Midbrain (tissue), 1 donor: ENCODE measurements around the gene CADPS2.

ENCODE experiments used
- DNase-seq: peaks from one replicate; lab custom pipeline; 2025; lab: John Stamatoyannopoulos, UW

The CADPS2 gene

DNA sequence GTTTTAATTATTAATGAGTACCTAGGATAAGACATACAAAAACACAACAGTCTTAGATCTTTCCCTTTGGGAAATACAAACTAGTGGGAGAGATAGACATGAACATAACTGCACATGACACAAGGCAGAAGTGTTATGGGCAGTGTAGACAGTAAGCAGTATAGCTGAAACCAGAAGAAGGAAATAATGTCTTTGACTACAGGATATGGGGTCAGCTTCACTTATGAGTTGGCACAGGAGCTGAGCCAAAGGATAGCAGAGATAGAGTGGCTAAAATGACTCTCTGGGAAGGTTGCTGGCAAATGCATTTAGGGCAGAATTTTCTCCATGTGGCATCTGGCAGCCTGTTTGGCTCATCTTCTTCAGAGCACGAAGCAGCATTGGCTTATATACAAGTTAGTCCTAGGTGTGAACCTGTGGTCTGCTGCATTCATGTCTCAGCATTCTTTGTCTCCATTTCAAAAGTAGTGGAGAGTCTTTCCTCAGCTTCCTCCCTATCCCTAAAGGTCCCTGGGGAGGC, 521.4 kb downstream of the CADPS2 start:
- no peak for DNase-seq

DNA sequence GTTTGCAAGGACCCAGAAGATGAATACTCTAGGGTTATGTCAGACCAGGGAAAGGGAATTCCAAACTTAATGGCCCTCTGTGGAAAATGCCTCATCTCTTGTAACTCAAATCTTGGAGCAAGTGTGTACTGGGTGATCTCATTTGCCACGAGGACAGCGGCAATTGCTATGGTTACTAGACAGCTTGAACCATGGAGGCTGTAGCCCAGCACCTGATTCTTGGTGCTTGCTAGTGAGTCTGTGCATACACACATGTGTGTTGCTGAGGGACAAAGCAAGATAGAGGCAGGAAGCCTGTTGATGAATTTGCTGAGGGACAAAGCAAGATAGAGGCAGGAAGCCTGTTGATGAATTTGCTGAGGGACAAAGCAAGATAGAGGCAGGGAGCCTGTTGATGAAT, 523.1 kb downstream of the CADPS2 start:
- DNase-seq: no peak

DNA sequence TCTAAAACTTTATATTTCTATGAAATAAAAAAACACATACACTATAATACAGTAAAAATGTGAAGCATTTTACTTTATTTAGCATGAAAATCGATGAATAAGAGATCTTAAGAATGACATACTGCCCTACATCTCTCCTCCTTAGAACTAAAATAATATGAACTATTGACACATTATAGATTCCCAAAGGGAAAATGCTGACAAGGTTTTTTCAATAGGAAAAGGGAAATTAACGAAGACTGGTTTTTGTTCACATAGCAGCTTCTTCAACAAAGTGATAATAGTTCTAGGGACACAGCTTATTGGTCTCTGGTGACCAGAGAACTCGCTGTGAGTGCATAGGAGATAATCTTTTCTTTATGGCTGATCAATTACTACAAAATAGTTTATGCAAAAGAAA, 523.8 kb downstream of the CADPS2 start:
- no peak for DNase-seq

DNA sequence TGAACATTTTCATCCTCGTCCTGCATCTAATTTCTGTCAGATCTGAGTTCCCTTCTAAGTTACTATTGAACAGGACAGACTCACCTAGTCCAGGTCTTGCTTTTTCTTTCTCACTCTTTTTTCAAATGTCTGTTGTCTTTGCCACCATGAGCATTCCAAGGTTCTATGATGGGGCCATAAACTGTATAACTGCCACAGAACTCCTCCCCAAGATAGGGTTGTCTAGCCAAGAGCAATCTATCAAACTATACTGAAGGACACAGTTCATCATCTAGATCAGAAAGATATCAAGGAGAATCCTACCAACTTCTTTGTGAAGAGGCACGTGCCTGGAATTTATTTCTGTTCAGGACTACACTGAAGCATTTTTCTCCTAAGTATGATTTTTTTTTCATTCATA, 531.6 kb downstream of the CADPS2 start:
- no peak for DNase-seq

DNA sequence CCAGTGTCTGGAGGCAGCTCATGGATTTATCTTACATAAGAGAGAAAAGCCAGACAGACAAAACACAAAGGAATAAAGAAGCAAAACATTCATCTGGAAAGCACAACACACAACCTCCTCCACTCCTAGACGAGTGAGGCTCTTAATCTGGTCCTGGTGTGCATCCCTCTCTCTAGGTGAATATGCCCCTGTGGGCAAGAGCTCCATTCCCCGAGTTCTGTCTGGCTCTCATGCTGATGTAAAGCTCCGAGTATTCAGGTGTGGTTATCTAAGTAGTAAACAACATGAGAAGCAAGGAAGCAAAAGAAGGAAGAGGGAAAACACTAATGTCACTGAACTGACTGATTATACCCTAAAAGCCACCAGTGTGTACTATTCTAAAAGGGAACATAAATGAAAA, 533.8 kb downstream of the CADPS2 start:
- no peak for DNase-seq

DNA sequence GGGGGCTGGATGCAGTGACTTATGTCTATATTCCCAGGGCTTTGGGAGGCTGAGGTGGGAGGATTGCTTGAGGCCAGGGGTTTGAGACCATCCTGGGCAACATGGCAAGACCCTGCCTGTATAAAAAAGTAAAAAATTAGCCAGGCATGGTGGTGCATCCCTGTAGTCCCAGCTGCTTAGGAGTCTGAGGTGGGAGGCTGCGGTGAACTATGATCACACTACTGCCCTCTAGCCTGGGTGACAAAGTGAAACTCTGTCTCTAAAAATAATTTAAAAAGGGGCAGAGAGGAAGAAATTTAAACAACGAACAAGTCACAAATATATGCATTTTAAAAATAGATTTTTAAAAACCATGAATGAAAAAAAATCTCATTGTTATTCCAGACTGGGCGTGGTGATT, 535.6 kb downstream of the CADPS2 start:
- no peak for DNase-seq

DNA sequence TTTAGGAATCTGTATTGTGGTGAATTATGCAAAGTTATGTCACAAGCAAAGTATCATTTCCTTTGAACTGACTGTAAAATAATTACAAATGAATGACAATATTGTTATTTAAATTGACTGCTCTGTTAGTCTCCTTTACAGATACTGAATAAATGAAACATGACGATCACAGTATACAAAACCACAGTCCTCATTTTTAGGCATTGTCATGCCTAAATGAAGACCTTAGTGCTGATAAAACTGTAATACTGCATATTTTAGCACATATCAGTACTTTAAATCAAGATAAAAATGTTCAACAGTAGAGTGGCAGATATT, 542.0 kb downstream of the CADPS2 start:
- no peak for DNase-seq

DNA sequence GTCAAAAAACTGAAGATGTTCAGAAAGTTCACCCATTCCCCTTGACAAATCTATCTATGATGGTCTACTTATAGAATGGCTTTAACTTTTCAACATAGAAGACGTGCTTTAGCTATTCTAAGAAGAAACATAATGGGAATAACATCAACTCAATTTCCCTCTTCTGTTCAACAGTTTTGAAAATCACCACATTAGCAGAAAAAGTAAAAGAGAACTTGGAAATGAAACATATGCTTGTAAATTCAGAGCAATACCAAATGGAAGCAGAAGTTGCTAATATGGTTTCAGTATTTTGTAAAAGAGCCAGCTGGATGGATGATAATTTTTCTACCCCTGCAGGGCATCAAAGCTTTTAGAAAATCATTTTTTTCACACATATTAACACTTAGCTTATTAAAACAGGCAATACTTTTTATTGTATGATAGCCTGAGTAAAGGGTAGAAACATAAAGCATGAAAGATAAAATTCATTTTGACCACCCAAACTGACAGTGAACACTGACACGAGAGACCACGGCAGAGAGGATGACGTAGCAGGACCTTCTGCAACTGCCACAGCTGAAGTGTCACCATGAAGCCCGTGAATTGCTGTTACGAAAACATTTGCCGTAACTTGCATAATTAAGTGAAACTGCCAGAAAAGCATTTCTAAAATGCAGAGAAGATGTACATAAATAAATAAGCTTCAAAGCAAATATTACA, 542.5 kb downstream of the CADPS2 start:
- DNase-seq: no peak

DNA sequence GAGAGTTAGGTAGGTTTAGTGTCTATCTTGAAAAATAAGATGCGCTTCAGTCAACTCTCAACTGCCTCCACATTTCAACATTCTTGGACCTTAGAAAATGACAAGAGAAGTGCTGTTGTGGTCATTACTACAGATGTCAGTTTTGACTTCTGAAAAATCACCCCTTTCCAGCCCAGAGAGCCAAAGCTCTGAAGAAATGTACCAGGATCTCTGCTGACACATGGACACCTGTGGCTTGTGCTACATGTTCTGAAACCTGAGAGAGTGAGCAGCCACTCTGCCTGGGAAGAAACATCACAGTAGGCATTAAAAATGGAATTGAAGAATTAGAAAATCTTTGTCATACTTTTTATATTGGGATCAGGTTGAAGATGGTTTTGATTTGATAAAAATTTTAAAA, 545.8 kb downstream of the CADPS2 start:
- no peak for DNase-seq

DNA sequence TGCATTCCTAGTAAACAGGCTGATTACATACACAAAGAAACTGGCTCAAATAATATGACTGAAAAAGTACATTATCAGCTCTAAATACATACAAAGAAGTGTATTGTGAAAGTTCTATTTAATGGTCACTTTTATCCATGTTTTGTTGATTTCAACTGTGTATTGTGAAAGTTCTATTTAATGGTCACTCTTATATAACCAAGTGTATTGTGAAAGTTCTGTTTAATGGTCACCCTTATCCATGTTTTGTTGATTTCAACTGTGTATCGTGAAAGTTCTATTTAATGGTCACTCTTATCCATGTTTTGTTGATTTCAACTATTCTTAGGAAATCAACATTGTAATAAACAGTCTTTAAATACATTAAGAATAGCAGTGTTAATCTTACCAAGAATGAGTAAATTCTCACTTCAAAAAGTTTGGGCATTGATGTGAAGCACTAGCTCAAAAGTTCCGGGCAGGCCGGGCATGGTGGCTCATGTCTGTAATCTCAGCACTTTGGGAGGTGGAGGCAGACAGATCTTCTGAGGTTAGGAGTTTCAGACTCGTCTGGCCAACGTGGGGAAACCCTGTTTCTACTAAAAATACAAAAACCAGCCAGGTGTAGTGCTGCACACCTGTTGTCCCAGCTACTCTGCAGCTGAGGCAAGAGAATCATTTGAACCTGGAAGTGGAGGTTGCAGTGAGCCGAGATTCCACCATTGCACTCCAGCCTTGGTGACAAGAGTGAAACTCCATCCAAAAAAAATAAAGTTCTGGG, 546.9 kb downstream of the CADPS2 start:
- DNase-seq: no peak

DNA sequence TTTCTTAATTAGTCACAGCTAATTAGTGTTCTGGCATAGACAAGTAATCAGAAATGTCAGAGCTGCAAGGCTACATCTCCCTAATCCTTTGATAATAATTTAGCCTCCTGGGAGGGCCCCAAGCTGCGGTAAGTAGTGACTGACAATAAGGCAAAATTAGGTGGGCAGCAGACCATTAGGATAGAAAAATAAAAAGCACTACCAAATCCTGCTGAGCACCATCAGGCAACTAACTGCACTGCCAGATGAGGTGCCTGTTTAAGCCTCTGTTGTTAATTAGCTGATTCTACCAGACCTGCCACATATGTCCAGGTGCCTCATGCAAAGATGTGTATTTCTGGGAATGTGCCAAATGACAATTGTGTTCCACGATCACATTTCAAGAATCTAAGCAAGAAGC, 549.2 kb downstream of the CADPS2 start:
- no peak for DNase-seq

DNA sequence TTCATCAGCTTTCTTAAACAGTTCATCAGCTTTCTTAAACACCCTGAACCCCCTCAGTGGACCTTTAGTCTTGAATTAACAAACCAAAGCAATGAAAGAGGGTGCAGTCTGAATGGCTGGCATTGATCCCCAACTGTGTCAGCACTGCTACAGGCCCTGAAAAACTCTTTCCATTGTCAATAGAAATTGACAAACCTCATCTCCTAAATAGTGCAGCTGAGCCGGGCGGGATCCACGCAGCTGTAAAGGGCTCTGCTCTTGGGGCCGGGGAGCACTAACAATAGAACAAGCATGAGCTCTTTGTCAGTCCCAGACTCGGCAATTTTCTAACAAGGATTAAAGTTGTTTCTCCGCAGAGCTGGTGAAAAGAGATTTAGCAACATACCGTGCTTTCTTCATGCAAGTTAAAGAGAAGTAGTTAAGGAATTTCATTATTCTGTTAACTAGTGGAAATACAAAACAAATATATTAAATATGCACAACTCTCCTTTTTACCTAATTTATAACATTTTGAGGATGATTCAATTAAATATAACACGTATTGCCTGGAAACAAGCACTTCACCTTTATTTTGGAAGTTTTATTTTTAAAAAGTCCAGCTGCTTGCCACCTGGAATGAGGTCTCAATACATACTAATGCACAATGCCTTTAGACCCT, 557.0 kb downstream of the CADPS2 start:
- DNase-seq: no peak

DNA sequence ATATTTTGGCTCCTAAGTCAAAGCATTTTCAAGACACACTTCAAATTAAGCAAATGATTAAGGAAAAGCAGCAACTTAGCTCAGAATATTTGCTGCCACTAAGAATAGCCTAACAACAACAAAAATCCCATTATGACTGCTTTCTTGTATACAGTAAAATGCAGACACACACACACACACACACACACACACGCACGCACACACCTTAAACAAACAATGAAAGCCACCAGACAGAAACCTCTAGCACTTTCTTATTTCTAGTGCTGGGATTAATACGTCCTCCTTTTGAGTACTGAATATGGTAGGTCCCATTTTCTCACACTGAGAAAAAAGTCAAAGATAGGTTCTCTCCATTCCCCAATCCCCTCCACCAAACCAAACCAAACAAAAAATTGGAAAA, 558.3 kb downstream of the CADPS2 start:
- no peak for DNase-seq

DNA sequence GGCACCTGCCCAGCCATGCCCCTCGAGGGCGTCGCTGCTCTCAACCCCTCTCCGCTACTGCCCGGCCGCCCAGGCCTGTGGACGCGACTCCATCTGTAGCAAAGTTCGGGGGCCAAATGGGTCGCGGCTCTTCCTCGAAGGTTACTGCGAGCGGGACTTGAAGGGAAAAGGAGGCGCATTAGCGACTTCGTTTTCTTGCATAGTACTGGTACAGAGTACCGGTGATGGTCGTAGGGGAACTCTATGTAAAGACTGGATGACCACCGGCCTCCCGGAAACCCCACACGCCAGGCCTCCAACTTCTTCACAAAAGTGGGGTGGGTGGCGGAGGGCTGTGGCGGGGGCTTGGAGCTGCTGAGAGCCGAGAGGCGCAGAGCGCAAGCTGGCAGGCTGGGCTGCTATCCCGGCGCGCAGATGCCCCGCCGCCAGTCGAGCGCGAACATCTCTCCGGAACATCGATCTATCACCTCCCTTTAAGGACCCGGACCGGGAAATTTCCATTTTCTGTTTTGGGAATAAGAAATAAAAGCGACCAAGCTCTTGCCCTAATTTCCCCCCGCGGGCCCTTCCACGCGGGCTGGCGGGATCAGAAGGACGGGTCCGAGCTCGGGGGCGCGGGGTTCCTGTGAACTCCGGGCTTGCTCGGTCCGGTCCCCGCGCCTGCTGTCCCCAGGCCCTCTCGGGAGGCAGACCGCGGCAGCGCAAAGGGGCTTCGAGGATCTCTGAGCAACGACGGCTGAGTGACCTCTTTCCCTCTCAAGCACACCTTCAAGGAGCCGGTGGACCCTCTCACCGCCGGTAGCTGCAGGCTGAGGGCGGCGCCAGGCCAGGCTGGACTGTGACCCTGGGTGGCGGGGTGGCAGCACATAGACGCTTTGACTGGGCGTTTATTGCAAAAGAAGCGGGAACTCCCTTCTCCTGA, 569.5 kb downstream of the CADPS2 start:
- no peak for DNase-seq

DNA sequence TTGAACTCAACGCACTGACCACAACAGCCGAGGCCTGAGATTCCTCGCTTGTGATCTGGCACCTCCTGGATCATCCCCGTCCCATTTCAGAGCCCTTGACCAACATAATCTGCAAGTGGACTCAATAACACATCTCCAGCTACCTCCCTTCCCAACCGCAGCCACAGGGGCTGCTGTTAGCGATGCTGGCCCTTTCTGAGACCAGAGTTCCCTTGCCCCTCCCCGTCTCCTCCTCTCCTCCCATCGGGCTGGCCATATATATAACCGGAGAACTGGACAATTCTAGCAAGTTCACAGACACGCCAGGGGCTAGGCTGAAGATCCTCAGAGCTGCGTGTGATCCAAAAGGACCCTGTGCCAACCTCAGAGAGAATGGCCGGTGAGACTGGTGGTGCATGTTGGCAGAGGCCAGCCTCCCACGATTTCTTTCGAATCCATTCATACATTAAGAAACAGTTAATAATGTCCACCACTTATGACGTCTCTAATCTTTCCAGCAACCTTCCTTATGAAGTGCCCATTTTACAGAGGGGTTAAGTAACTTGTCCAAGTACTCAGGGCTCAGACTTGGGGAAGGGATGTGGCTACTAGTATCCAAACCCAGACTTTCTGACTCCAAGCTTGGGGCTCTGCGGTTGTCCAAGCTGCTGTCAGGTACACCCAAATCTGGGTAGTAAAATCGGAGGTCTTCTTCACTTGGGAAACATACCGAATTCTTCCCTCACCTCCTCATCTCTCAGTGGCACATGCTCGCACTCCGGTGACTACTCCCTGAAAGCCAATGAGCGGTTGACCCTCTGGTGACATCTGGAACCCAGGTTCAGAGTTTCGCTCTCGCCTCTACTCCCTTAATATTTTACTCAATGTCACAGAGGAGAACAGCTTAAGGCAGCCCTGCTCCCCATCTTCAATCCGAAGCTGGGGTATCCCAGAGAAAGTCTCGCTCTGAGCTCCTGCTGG, 570.5 kb downstream of the CADPS2 start:
- no peak for DNase-seq

DNA sequence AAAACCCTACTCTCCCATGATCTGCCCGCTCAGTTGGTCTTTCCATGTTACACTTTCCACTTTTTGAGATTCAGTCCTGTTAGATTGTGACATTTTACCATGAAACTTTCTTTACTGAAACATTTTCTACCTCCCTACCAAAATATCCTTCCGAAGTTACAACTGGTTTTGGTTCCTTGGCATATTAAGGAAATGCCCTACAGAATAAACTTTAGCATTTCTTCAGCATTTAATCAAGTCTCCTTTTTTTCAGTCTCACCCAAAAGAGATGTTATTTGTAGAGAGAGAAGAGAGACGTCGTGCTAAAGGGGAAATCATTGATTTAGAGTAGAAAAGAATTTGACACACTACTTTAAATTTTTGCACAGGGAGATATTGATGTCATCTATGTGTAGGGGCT, 572.0 kb downstream of the CADPS2 start:
- no peak for DNase-seq

DNA sequence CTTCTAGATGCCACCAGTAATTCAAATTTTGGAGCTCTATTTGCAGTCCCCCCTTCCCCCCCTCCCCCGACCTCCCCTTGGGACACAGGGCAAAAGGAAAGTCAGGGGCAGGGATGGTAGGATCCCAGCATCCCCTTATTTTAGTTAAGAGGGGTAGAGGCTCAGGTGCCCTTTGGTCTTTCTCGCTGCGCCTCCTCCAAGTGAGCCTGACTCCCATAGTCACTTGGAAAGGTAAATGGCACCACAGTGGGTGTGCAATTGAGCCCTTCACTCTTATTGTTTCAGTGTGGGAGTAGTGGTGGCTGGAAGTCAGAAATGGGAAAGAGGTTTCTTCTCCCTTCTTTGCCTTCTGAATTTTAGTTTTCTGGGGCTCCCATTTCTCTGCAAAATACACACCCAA, 573.5 kb downstream of the CADPS2 start:
- DNase-seq: no peak

DNA sequence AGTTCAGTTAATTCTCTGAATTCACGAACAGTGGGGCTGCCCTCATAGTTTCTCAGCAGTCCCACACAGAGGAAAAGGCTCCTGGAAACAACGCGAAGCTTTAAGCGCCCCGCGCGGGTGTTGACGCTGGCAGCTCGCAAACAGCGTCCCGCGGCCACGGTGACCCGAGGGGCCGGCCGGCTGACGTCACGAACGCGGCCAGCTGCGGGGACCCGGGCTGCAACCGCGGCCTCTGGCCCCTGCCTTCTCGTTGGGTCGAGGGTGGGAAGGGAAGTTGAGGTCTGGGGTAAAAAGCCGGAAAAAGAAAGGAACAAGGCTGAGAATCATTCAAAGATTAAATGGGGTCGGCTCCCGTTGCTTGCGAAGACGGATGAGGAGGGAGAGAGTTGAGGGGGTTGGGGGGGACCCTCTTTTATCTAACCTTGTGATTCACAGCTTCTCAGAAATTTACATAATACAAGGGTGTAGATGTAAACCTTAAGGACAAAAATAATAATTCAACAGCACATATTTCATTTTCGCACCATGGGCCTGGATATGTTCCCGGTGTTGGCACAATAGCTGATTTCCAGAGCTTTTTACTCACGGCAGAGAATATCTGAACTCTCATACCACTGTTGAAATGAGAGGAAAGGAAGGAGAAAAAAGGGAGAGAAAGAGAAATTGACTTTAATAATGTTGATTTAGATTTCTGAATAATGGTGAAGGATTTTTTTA, 574.4 kb downstream of the CADPS2 start:
- DNase-seq: no peak

DNA sequence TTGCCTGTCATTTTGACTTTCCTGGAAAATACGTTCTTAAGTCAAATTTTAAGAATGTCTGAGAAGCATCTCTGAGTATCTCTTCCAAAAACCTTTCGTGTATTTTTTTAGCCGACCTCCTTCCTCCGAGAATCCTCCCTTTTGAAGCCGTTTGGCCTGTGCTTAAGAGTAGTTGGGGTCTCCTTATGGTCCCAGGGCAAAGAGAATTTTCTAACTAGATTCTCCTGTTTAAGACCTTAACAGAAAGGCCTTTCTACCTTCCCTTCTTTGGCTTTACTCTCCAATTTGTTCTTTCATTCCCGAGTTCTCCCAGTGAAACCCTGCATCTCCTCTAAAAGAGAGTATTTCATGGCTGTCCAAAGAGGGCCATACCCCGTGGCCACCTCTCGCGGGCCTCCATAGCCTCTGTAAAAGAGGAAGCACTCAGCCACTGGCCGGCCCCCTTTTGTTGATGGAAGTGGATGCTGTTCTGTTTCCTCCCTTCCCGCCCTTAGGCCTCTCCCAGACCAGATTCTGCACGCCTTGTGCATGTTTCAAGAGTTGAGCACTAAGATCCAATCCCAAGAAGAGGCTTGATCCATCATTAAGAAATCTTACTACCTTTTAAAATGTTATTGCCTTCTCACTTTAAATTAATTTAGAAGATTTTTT, 575.1 kb downstream of the CADPS2 start:
- DNase-seq: no peak
